A673 (cell line): Measurements from ENCODE around the gene MINK1. TPM values are rescaled to one million over a fixed set of nuclear protein-coding genes. Genes with fewer than 3 reads are reported as not detected.

Experiments
- BruUV-seq: library from RNA; stranded (reverse); fragments of 400-500 nt; replicated peaks from 2 replicates; lab custom pipeline; 2021; lab: Mats Ljungman, UMichigan
- CTCF ChIA-PET: fragments of 300-600 bp; sonication (Branson Sonifier 250); formaldehyde crosslinking; loops from one replicate; lab custom pipeline; 2022; ENCODE audit warnings: antibody characterized with exemption; lab: Charles Lee
- POLR2A ChIA-PET: fragments of 300-600 bp; sonication (Branson Sonifier 250); formaldehyde crosslinking; loops from one replicate; lab custom pipeline; 2022; ENCODE audit warnings: antibody characterized with exemption; ENCODE audit not compliant: low non-redundant PET; lab: Charles Lee
- DNase-seq: peaks from one replicate; pipeline ENCODE4 v3.0.0-alpha.2; 2015; ENCODE audit warnings: low spot score
- H3K27ac ChIP-seq: fragments of 200-600 bp; sonication (generic); 2 replicates; pipeline ENCODE4 v1.5.1; 2016; ENCODE audit warnings: mixed run types, low read depth, mild to moderate bottlenecking, mixed read lengths, antibody characterized with exemption, low read length; ENCODE audit not compliant: poor library complexity, severe bottlenecking
- H3K27me3 ChIP-seq: fragments of 200-600 bp; sonication (generic); replicated peaks from 2 replicates; pipeline ENCODE4 v1.6.1; 2017; ENCODE audit warnings: mixed run types, low read depth, mild to moderate bottlenecking, mixed read lengths, antibody characterized with exemption, low read length; ENCODE audit not compliant: insufficient read depth, poor library complexity
- H3K36me3 ChIP-seq: fragments of 200-600 bp; sonication (generic); 2 replicates; pipeline ENCODE4 v1.6.1; 2016; ENCODE audit warnings: mixed run types, mild to moderate bottlenecking, mixed read lengths, antibody characterized with exemption, low read length; ENCODE audit not compliant: insufficient read depth, poor library complexity, severe bottlenecking
- H3K4me1 ChIP-seq: fragments of 200-600 bp; sonication (generic); 2 replicates; pipeline ENCODE4 v1.6.1; 2017; ENCODE audit warnings: mixed run types, mild to moderate bottlenecking, mixed read lengths, antibody characterized with exemption, low read length; ENCODE audit not compliant: insufficient read depth, poor library complexity, severe bottlenecking
- H3K4me3 ChIP-seq: fragments of 200-600 bp; sonication (generic); 2 replicates; pipeline ENCODE4 v1.5.1; 2016; ENCODE audit warnings: low read depth, mixed run types, mild to moderate bottlenecking, mixed read lengths, low read length; ENCODE audit not compliant: poor library complexity, severe bottlenecking
- H3K9me3 ChIP-seq: fragments of 200-600 bp; sonication (generic); 2 replicates; pipeline ENCODE4 v1.6.1; 2016; ENCODE audit warnings: mixed run types, low read depth, mild to moderate bottlenecking, mixed read lengths, antibody characterized with exemption, low read length; ENCODE audit not compliant: poor library complexity, severe bottlenecking
- EZH2 ChIP-seq: fragments of 200-600 bp; sonication (generic); IDR thresholded peaks from 2 replicates; pipeline ENCODE4 v1.6.1; 2017; ENCODE audit warnings: borderline replicate concordance, low read depth, mild to moderate bottlenecking, mixed read lengths, antibody characterized with exemption, low read length; ENCODE audit not compliant: poor library complexity, severe bottlenecking
- intact Hi-C: fragments of 100-400 bp; cut with micrococcal nuclease; formaldehyde crosslinking; loops from one replicate; pipeline ENCODE4 v1.10.0; 2022; ENCODE audit not compliant: unreplicated experiment
- total RNA-seq: library from RNA; stranded (reverse); gene quantifications from 2 replicates; pipeline ENCODE4 v1.2.3, GENCODE V29; 2021
- TF ChIP-seq, protein P1 (sequence below): fragments of 300-800, 200-600 bp; sonication (generic); conservative IDR thresholded peaks from 2 replicates; pipeline ENCODE4 v1.5.1; 2017; ENCODE audit warnings: low read depth, mild to moderate bottlenecking, antibody characterized with exemption, low read length, moderate library complexity, mixed read lengths

The MINK1 gene
- total RNA-seq, 1 experiment from 2014 or later, result 67.7 TPM

DNA sequence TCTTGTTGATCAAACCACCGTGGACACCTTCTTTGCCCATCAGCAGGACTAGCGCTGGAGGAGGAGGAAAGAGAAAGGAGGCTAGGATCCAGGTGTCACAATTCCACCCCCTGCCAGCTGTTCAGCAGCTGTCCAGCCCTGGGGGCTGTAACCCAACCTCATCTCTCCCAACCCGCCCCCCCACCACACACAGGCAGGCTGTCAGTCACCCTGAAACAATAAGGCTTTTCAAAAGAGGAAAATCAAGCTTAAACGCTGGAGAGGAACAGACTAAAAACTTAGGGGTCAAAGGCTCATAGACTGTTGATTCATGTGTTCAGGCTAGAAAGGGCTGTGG lies 112.8 kb downstream of the MINK1 start:
- ChIA-PET POLR2A (no interaction called here), CTCF (no interaction called here)
- TF ChIP-seq, protein P1, sequence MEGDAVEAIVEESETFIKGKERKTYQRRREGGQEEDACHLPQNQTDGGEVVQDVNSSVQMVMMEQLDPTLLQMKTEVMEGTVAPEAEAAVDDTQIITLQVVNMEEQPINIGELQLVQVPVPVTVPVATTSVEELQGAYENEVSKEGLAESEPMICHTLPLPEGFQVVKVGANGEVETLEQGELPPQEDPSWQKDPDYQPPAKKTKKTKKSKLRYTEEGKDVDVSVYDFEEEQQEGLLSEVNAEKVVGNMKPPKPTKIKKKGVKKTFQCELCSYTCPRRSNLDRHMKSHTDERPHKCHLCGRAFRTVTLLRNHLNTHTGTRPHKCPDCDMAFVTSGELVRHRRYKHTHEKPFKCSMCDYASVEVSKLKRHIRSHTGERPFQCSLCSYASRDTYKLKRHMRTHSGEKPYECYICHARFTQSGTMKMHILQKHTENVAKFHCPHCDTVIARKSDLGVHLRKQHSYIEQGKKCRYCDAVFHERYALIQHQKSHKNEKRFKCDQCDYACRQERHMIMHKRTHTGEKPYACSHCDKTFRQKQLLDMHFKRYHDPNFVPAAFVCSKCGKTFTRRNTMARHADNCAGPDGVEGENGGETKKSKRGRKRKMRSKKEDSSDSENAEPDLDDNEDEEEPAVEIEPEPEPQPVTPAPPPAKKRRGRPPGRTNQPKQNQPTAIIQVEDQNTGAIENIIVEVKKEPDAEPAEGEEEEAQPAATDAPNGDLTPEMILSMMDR, result no peak
- TF ChIP-seq EZH2, result no peak
- peak overlapping the region; percentile 99 for H3K27ac ChIP-seq
- H3K4me1 ChIP-seq, result peaks cover 43% of the 10 kb centered on the region
- H3K4me3 ChIP-seq, result peak overlapping the region; percentile 100
- intact Hi-C loops, result no loop called here
- DNase-seq, result no peak
- no peaks in the 10 kb centered on the region for H3K9me3 ChIP-seq
- H3K27me3 ChIP-seq, result no peaks in the 10 kb centered on the region
- BruUV-seq, result no TSS peak
- H3K36me3 ChIP-seq, result peaks cover 41% of the 10 kb centered on the region

DNA sequence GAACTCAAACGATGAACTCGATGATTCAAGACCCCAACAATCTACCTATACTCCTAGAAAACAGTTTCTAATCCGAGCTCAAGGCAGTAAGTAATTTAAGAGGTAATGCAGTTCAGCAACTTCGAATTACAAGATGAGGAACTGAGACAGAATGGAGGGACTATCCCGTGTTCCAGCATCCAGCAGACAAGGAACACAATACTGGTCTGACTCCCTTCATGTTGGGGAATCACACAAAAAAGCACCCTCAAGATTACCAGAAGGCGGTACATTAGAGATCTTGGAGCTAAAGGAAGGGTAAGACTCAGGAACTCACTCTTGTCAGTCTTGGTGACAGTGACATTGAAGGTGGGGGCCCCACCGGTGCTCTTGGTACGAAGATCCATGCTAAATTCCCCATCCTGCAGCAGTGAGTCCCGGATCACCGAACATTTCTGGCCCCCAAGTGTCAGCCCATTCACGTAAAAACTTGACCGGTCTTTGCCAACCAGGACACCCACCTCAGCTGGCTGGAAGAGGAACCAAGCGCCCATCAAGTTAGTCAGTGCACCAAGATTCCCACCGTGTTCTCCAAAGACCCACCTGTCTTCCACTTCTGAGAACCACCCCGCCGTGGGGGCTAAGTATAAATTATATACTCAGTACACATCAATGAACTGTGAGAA lies 113.3 kb downstream of the MINK1 start:
- H3K9me3 ChIP-seq, result no peaks in the 10 kb centered on the region
- no peak for DNase-seq
- H3K4me3 ChIP-seq, result peak overlapping the region; percentile 100
- ChIA-PET POLR2A (no interaction called here), CTCF (no interaction called here)
- H3K4me1 ChIP-seq, result peaks cover 40% of the 10 kb centered on the region
- no peaks in the 10 kb centered on the region for H3K27me3 ChIP-seq
- no peak for TF ChIP-seq EZH2
- TF ChIP-seq, protein P1, result no peak
- BruUV-seq, result TSS peak; percentile 67
- intact Hi-C loops, result no loop called here
- H3K36me3 ChIP-seq, result peaks cover 41% of the 10 kb centered on the region
- H3K27ac ChIP-seq, result peak overlapping the region; percentile 99

DNA sequence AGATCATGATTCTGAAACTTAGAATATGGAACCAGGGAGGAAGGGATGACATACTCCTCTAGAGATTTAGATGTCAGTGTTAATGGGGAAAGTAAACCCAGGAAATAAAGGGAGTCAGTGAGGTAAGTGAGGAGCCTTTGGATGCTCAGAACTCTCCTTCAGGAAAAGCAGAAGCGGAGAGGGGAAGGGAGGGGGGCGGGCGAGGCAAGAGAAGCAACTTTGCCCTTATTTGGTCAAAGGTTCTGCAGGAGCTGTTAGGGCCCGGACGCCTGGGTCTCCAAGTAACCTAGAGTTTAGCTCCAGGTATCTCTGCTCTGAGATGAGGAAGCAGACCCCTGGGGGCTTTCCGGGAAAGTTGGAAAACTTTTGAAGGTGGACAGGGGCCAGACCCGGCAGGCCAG lies 113.9 kb downstream of the MINK1 start:
- BruUV-seq, result no TSS peak
- Histone ChIP-seq H3K9me3 (no peaks in the 10 kb centered on the region), H3K4me1 (peaks cover 36% of the 10 kb centered on the region), H3K36me3 (peaks cover 41% of the 10 kb centered on the region), H3K27me3 (no peaks in the 10 kb centered on the region), H3K27ac (peak overlapping the region; percentile 99), H3K4me3 (peak overlapping the region; percentile 100)
- intact Hi-C loops, result no loop called here
- peak; percentile 43 for DNase-seq
- POLR2A ChIA-PET, result no interaction called here
- CTCF ChIA-PET, result interaction anchor here (0.5 kb wide), 1 partner anchor 114 kb away, joined by 3 read pairs; no protein-coding TSS in a partner anchor
- TF ChIP-seq, protein P1, result no peak
- no peak for TF ChIP-seq EZH2

Other genes with a start within 250 kb of the MINK1 start
- gene SMTNL2, start 248.8 kb upstream of the MINK1 start, total RNA-seq, result not detected in 2 replicates
- 0.13 TPM in 1 of 2 replicates, not detected in the other for gene ALOX15, start 191.7 kb upstream of the MINK1 start, total RNA-seq
- 142 and 161 TPM in 2 replicates for gene PELP1, start 129.2 kb upstream of the MINK1 start, total RNA-seq
- gene ARRB2, start 122.7 kb upstream of the MINK1 start, total RNA-seq, result 82.2 and 100 TPM in 2 replicates
- 13.7 and 22.5 TPM in 2 replicates for gene MED11, start 101.9 kb upstream of the MINK1 start, total RNA-seq
- 0.17 and 0.37 TPM in 2 replicates for gene ZMYND15, start 93.5 kb upstream of the MINK1 start, total RNA-seq
- gene CXCL16, start 93.4 kb upstream of the MINK1 start, total RNA-seq, result 4.0 and 6.0 TPM in 2 replicates
- not detected in 2 replicates for gene TM4SF5, start 61.5 kb upstream of the MINK1 start, total RNA-seq
- 28.6 and 39.7 TPM in 2 replicates for gene VMO1, start 47.0 kb upstream of the MINK1 start, total RNA-seq
- not detected in 2 replicates for gene GLTPD2, start 44.4 kb upstream of the MINK1 start, total RNA-seq
- gene PSMB6, start 37.2 kb upstream of the MINK1 start, total RNA-seq, result 332 and 371 TPM in 2 replicates
- gene PLD2, start 26.2 kb upstream of the MINK1 start, total RNA-seq, result 20.1 and 31.7 TPM in 2 replicates
- gene C17orf107, start 66.2 kb downstream of the MINK1 start, total RNA-seq, result 2.7 and 4.8 TPM in 2 replicates
- 0.21 and 0.79 TPM in 2 replicates for gene CHRNE, start 69.8 kb downstream of the MINK1 start, total RNA-seq
- not detected in 2 replicates for gene GP1BA, start 98.9 kb downstream of the MINK1 start, total RNA-seq
- 113 and 129 TPM in 2 replicates for gene SLC25A11, start 106.7 kb downstream of the MINK1 start, total RNA-seq
- 77.3 and 78.8 TPM in 2 replicates for gene RNF167, start 106.9 kb downstream of the MINK1 start, total RNA-seq
- 1,021 and 1,026 TPM in 2 replicates for gene PFN1, start 115.2 kb downstream of the MINK1 start, total RNA-seq
- 12.3 and 16.6 TPM in 2 replicates for gene ENO3, start 117.8 kb downstream of the MINK1 start, total RNA-seq
- gene SPAG7, start 134.5 kb downstream of the MINK1 start, total RNA-seq, result 74.8 and 88.9 TPM in 2 replicates
- 16.3 and 24.8 TPM in 2 replicates for gene CAMTA2, start 154.3 kb downstream of the MINK1 start, total RNA-seq
- 0.62 and 0.72 TPM in 2 replicates for gene INCA1, start 164.2 kb downstream of the MINK1 start, total RNA-seq
- 92.6 and 95.9 TPM in 2 replicates for gene KIF1C, start 164.6 kb downstream of the MINK1 start, total RNA-seq
- not detected in 2 replicates for gene SLC52A1, start 202.1 kb downstream of the MINK1 start, total RNA-seq
- gene ZFP3, start 245.1 kb downstream of the MINK1 start, total RNA-seq, result 8.4 and 8.9 TPM in 2 replicates